Small intestine (tissue), 7 donors: ENCODE measurements around the gene TMX1. TPM values are rescaled to one million over a fixed set of nuclear protein-coding genes. Genes with fewer than 3 reads are reported as not detected.
A peak's percentile ranks its signal among the peaks of the same experiment; 100 is the strongest.

Source experiments
- DNase-seq, 2 donors: peaks; one replicate each; pipeline versions ENCODE4 v3.0.0 to v3.0.0-alpha.2; 2013
- FAIRE-seq: peaks from 2 replicates; lab custom pipeline; 2012; peaks lifted over from hg19 to GRCh38; lab: Jason Lieb, UNC
- H3K27ac ChIP-seq, 3 donors: one replicate each; pipeline ENCODE4 v1.5.1; 2013; ENCODE audit warnings: low read length in 2 of 3, mild to moderate bottlenecking in 2 of 3, control low read depth in 1 of 3, inconsistent platforms in 1 of 3, low read depth in 1 of 3, moderate library complexity in 1 of 3
- H3K27me3 ChIP-seq, 3 donors: one replicate each; pipeline ENCODE4 v1.6.1; 2013; ENCODE audit warnings: low read length in 3 of 3, inconsistent platforms in 1 of 3; ENCODE audit not compliant: control insufficient read depth in 3 of 3, insufficient read depth in 3 of 3
- H3K36me3 ChIP-seq, 3 donors: one replicate each; pipeline ENCODE4 v1.6.1; 2013; ENCODE audit warnings: low read length in 3 of 3, inconsistent platforms in 1 of 3, low read depth in 1 of 3, mild to moderate bottlenecking in 1 of 3, moderate library complexity in 1 of 3; ENCODE audit not compliant: control insufficient read depth in 3 of 3, insufficient read depth in 2 of 3
- H3K4me1 ChIP-seq, 3 donors: one replicate each; pipeline ENCODE4 v1.6.1; 2013; ENCODE audit warnings: low read length in 2 of 3, inconsistent platforms in 1 of 3, low read depth in 1 of 3, mild to moderate bottlenecking in 1 of 3, moderate library complexity in 1 of 3; ENCODE audit not compliant: control insufficient read depth in 3 of 3, insufficient read depth in 2 of 3
- H3K4me3 ChIP-seq, 3 donors: one replicate each; pipeline ENCODE4 v1.5.1; 2013; ENCODE audit warnings: low read length in 3 of 3, control low read depth in 1 of 3, inconsistent platforms in 1 of 3, low read depth in 1 of 3, mild to moderate bottlenecking in 1 of 3, moderate library complexity in 1 of 3
- H3K9me3 ChIP-seq, 2 donors: one replicate each; pipeline ENCODE4 v1.6.1; 2013; ENCODE audit warnings: low read depth in 1 of 2, low read length in 1 of 2; ENCODE audit not compliant: control insufficient read depth in 2 of 2, insufficient read depth in 1 of 2
- WGBS, 3 donors: extraction: QIAGEN DNeasy Blood & Tissue Kit; methylation state at CpG; one replicate each; pipeline ENCODE4 v1.1.7; 2013; 5-methylcytosine and 5-hydroxymethylcytosine counted together
- polyA plus RNA-seq, 4 donors: library from polyadenylated mRNA; stranded (reverse) in 3 of 4; unstranded in 1 of 4; fragments of 200-250 nt in 3 of 4; fragments of 120-200 nt in 1 of 4; gene quantifications; one replicate each; pipeline versions ENCODE4 v1.2.1 to v1.2.3, GENCODE V29; 2013
- donor health status: healthy with polysubstance abuse.
- donor health status: control.
- donor health status: control.
- donor health status: Bipolar disorder and iron deficiency.
- donor health status: healthy.

TMX1 gene
- polyA plus RNA-seq, 4 donors = 5.1 to 37.3 (median 12.7) TPM

- DNase-seq (no peak), FAIRE-seq (no peak)
- no peak overlapping the region for H3K27ac ChIP-seq
- no peaks in the 10 kb centered on the region for H3K36me3 ChIP-seq
- no peak overlapping the region for H3K4me3 ChIP-seq
- no peaks in the 10 kb centered on the region for H3K27me3 ChIP-seq
- no peaks in the 10 kb centered on the region for H3K9me3 ChIP-seq
- WGBS, 3 donors = 84 to 100% (median 96%) methylated on average over 1 of the region's 1 CpG
- no peaks in the 10 kb centered on the region for H3K4me1 ChIP-seq
These were observed 50.1 kb downstream of the TMX1 start for GRCh38 chr14:51290132-51290531.

GRCh38 chr14:51291016-51291415, 51.0 kb downstream of the TMX1 start:
- H3K27me3 ChIP-seq = no peaks in the 10 kb centered on the region
- no peaks in the 10 kb centered on the region for H3K36me3 ChIP-seq
- 94 to 97% (median 95%) methylated on average over 4 of the region's 4 CpGs for WGBS, 3 donors
- H3K4me1 ChIP-seq = no peaks in the 10 kb centered on the region
- DNase-seq (no peak), FAIRE-seq (no peak)
- no peak overlapping the region for H3K4me3 ChIP-seq
- no peaks in the 10 kb centered on the region for H3K9me3 ChIP-seq
- no peak overlapping the region for H3K27ac ChIP-seq

- H3K27ac ChIP-seq = peak overlapping the region in 1 of 3 donors; percentile 66
- H3K27me3 ChIP-seq = no peaks in the 10 kb centered on the region
- 57 to 75% (median 72%) methylated on average over 7 of the region's 7 CpGs for WGBS, 3 donors
- DNase-seq = no peak
- H3K4me1 ChIP-seq = no peaks in the 10 kb centered on the region
- no peaks in the 10 kb centered on the region for H3K36me3 ChIP-seq
- H3K4me3 ChIP-seq = no peak overlapping the region
- H3K9me3 ChIP-seq = no peaks in the 10 kb centered on the region
- no peak for FAIRE-seq
These were observed 53.3 kb downstream of the TMX1 start for GRCh38 chr14:51293149-51293911.

GRCh38 chr14:51293912-51294389, 53.9 kb downstream of the TMX1 start:
- no peak overlapping the region for H3K4me3 ChIP-seq
- no peak for DNase-seq
- peak overlapping the region in 1 of 3 donors; percentile 66 for H3K27ac ChIP-seq
- no peaks in the 10 kb centered on the region for H3K36me3 ChIP-seq
- no peaks in the 10 kb centered on the region for H3K9me3 ChIP-seq
- no peaks in the 10 kb centered on the region for H3K4me1 ChIP-seq
- WGBS, 3 donors = 75 to 92% (median 78%) methylated on average over 6 of the region's 6 CpGs
- H3K27me3 ChIP-seq = no peaks in the 10 kb centered on the region
- no peak for FAIRE-seq

GRCh38 chr14:51294951-51295525, 55.0 kb downstream of the TMX1 start:
- WGBS, 3 donors = 68 to 82% (median 76%) methylated on average over 6 of the region's 6 CpGs
- DNase-seq (no peak), FAIRE-seq (no peak)

GRCh38 chr14:51295646-51296263, 55.7 kb downstream of the TMX1 start:
- Histone ChIP-seq H3K36me3 (no peaks in the 10 kb centered on the region), H3K27ac (no peak overlapping the region), H3K27me3 (no peaks in the 10 kb centered on the region), H3K9me3 (no peaks in the 10 kb centered on the region), H3K4me1 (no peaks in the 10 kb centered on the region), H3K4me3 (no peak overlapping the region)
- WGBS, 3 donors = 66 to 86% (median 73%) methylated on average over 6 of the region's 6 CpGs
- no peak for DNase-seq
- FAIRE-seq = no peak

More at GRCh38 chr14:51294951-51295525, 55.0 kb downstream of the TMX1 start:
- no peaks in the 10 kb centered on the region for H3K9me3 ChIP-seq
- H3K27ac ChIP-seq = no peak overlapping the region
- no peaks in the 10 kb centered on the region for H3K4me1 ChIP-seq
- H3K27me3 ChIP-seq = no peaks in the 10 kb centered on the region
- H3K36me3 ChIP-seq = no peaks in the 10 kb centered on the region
- H3K4me3 ChIP-seq = no peak overlapping the region

- H3K27me3 ChIP-seq = no peaks in the 10 kb centered on the region
- no peaks in the 10 kb centered on the region for H3K9me3 ChIP-seq
- H3K4me3 ChIP-seq = no peak overlapping the region
- no peaks in the 10 kb centered on the region for H3K36me3 ChIP-seq
- H3K4me1 ChIP-seq = no peaks in the 10 kb centered on the region
- FAIRE-seq (no peak), DNase-seq (no peak)
- WGBS, 3 donors = 80 to 84% (median 80%) methylated on average over 3 of the region's 3 CpGs
- no peak overlapping the region for H3K27ac ChIP-seq
These were observed 57.0 kb downstream of the TMX1 start for GRCh38 chr14:51297066-51297465.

- no peaks in the 10 kb centered on the region for H3K9me3 ChIP-seq
- H3K36me3 ChIP-seq = no peaks in the 10 kb centered on the region
- FAIRE-seq = no peak
- 52 to 68% (median 67%) methylated on average over 1 of the region's 1 CpG for WGBS, 3 donors
- no peak overlapping the region for H3K4me3 ChIP-seq
- H3K27ac ChIP-seq = no peak overlapping the region
- no peak for DNase-seq
- no peaks in the 10 kb centered on the region for H3K4me1 ChIP-seq
- H3K27me3 ChIP-seq = no peaks in the 10 kb centered on the region
These were observed 58.8 kb downstream of the TMX1 start for GRCh38 chr14:51298895-51299294.
